GM19452 (cell line): Measurements from ENCODE around the gene CDYL2.
"Not testable (repeated sequence)": the region's sequence is repeated elsewhere in the genome, so short reads cannot be mapped to it uniquely, and the experiment has no call there.

Experiments
- ATAC-seq: cut with Tn5 transposase; IDR thresholded peaks from one replicate; pipeline ENCODE4 v1.9.1; 2021; ENCODE audit not compliant: unreplicated experiment

Gene CDYL2

DNA sequence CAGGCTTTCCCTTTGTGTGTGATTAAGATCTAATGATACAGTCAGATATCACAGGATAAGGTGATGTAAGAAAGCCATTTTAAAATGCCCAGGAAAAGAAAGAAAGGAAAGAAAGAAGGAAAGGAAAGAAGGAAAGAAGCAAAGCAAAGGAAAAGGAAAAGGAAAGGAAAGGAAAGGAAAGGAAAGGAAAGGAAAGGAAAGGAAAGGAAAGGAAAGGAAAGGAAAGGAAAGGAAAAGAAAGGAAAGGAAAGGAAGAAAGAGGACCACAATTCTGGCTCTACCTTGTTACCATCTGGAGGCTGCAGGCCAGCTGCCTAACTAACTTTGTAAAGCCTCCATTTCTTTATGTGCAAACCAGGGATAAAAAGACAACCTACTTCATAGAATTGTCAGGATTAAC is 132.0 kb downstream of the CDYL2 start:
- ATAC-seq: no peak

DNA sequence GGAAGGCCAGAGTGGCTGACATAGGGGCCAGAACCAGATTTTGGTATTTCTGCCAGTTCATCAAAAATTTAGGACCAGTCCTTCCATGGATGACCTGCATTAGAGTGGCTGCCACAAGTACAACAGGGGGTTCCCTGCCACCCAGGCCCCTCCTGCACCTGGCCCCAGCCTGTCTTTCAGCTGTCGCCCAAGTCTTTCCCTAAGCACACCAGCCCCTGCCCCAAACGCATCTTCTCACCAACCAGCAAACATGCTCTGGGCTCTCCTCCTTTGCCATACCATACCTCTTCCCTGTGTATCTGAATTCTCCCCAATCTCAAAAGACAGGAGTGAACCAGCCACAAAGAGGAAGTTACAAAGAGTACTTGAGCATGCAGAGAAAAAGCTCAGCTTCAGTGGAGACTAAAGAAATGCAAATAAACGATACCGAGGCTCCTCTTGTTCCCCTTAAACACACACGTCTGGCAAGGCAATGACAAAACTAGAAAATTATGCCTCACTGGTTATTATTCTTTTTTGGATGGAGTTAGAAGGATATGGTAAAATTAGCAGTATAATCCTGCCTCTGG is 133.0 kb downstream of the CDYL2 start:
- ATAC-seq: no peak

DNA sequence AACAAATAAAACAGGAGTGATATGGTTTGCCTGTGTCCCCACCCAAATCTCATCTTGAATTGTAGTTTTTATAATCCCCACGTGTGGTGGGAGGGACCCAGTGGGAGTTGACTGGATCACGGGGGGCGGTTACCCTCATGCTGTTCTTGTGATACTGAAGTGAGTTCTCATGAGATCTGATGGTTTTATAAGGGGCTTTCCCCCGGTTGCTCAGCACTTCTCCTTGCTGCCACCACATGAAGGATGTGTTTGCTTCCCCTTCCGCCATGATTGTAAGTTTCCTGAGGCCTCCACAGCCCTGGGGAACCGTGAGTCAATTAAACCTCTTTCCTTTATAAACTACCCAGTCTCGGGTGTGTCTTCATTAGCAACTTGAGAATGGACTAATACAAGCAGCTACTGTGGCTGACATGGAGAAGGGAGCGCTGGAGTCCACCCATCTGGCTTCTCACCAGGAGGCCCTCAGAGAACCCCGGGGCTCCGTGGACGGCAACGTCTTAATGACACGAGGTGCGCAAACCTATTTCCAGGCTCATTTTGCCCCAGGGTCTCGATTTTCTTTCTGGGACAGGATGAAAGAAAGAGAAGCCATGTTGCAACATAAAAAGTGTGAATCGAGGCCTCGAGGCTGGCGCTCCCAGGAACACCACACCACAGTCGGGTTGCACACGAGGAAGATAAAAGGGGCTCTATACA is 134.1 kb downstream of the CDYL2 start:
- no peak for ATAC-seq

DNA sequence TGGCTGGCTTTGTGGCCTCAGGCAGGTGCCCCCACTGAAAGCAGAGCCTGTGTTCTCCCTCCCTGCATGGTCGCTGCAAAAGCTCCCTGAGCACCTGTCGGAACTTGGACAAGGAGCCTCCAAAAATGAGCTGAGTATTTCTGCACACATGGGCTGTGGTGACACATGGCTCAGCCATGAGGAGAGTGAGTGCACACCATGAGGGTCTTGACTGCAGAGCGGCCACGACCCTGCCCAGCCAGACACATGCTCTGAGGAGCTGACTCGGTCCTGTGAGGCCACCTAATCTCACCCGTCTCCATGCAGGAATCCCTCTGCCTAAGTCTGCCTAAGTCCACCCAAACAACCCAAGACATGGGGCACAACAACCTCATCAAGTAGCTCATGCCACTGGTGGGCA is 134.7 kb downstream of the CDYL2 start:
- ATAC-seq: no peak

DNA sequence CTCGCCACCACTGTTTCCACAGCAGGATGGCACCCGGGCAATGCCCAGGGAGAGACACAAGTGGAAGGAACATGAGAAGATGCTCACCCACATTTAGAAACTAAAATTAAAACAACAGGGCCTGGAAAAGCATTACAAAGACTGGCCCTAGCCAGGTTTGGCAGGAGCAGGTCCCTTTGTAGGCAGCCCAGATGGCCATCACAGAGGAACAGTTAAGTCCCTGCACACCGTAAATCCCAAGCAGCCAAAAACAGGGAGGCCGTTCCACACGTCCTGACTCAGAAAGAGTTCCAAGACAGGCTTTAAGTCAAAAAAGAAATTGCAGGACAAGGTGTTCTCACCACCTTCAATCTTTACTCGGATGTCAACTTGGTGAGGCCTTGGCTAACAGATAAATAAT is 136.5 kb downstream of the CDYL2 start:
- ATAC-seq: no peak

DNA sequence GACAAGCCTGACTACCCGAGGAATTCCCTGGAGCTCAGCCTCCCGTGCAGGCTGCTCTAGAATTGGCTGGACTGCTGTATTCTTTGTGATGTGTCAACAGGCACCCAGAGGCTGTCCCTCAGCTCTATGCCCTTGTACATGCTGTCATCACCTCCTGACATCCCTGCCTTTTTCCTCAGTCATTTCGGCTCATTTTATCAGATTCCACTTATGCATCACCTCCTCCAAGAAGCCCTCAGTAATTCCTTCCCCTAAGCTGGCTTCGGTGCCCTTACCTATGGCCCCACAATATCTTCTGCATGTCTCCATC is 137.2 kb downstream of the CDYL2 start:
- no peak for ATAC-seq

DNA sequence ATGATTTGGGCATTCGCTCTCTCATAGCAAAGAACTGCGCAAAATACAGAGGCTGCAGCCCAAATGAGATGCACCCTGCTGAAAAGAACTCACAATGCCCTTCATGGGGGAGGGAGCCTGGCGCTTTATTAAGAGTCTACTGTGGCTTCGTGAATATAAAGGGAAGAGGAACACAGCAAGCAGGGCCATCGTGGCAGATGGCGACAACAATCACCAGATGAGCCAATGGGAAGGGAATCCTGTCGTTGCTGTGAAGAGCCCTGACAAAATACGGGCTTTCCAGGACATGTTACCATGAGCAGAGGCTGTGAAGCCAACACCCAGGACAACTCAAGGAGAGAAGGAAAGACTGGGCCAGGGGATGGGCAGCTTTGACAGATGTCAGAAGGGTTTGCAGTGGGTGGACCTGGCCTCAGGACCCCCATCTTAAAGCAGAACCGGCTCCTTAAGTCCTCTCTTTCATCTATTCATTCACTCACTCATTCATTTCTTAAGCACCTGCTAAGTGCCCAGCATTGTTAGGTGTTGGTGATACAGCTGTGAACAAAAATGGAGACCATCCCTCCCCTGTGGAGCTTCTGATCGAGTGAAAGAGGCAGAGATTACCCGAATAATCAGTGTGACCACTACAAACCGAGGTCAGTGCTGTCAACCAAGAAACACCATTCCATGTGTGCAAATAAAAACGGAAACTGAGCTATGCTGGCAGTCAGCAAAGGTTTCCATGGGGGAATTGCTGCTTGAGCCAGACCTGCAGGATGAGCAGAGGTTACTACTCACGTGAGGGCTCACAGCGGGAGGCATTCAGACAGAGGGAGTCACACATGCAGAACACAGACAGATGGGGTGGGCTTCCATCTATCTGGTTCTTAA is 137.8 kb downstream of the CDYL2 start:
- ATAC-seq: no peak

DNA sequence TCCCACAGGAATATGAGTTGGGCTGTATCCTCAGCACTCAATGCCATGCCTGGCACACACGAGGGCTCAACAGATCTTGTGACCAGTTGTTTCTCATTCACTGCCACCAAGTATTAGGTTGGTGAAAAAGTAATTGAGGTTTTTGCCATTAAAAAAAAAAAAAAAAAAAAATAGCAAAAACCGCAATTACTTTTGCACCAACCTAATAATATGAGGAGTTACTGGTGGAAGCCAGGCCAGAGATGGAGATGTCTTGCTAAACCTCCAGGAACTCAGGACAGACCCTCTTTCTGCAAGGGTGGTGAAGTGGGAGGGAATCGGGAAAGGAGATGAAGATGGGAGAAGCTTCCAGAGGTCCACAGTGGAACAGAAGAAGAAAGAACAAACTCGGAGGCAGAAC is 139.0 kb downstream of the CDYL2 start:
- no peak for ATAC-seq

DNA sequence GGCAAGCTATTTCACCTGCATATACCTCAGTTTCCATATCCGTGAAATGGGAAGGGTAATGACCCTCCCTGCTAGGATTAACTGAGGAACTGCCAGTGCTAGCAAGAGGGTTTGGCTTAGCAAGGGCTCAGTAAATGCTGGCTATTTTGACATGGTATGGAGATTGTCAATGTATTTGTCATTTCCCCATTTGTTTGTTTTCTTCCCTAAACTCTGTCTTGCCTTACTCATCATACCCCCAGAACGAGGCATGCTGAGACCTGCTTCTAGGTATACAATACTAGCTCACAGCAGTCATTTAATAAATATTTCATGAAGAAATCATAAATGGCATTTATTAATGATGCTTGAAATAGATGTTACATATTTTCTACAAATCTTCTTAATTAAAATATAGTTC is 139.6 kb downstream of the CDYL2 start:
- ATAC-seq: no peak

DNA sequence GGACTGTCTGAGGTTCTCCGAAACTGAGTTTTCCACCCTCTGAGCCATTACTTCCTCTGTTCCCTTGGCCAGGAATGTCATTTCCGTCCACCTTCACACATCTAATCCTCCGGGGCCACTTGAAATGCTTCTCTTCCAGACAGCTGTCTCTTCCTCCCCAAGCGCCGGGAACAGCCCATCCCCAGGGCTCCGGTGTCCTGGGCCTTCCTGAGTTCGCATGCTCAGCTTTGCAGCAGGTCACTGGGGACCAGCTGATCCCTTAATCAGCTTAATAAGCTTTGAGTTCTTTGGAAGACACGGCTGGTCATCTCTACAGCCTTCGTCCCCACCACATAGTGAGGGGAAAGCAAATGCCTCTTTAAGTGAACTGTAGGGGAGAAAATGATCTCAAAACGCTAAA is 140.2 kb downstream of the CDYL2 start:
- no peak for ATAC-seq

DNA sequence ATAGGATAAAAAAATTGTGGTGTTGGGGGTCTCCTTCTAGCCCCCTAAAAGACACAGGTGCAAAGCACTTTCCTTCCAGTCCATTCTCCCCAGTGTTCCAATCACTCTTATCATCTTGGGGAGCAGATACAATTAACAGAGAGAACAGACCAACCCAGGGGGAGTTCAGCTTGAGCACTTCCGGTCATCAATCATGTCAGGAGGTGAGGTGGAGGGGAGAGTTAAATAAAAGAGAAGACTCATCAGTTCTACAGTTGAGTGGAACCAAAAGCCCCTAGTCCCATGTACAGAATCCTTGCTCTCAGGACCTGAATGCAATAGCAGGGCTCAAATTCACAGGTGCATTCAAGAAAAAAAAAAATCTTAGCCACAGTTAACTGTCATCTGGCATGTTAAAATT is 141.3 kb downstream of the CDYL2 start:
- no peak for ATAC-seq

DNA sequence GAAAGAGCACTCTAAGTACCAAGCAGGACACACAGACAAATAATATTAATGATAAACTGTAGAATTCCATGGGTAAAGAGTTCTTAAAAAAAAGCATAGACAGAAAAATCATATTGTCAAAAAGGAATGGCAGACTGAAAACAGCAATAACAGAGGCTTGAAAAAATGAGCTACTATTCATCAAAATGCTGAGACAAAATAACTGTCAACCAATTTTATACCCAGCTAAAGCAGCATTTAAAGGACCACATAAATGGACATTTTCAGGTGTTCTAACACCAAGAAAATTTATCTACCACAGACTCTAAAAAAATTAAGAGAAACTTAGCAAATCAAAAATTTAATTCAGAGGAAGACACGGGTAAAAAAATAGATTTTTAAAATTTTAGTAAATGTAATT is 144.5 kb downstream of the CDYL2 start:
- no peak for ATAC-seq

DNA sequence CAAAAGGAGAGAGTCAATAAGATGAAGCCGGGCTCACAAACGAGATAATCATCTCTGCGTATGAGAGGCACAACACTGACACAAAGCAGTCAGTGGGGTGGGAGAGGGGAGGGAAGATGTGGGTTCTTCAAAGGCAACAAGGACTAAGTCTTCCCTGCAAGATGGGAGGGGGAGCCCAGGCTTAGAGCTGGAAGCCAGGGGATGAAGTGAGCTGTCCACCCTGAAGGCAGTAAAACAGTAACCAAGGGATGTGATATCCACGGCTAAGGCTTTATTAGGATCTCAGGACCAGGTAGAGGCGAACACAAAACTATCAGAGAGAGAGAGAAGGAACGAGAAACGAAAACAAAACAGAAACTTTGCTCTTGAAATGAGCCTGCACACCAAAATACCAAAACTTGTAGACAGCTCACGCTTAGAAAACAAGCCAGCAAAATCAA is 147.7 kb downstream of the CDYL2 start:
- ATAC-seq: peak; percentile 91

DNA sequence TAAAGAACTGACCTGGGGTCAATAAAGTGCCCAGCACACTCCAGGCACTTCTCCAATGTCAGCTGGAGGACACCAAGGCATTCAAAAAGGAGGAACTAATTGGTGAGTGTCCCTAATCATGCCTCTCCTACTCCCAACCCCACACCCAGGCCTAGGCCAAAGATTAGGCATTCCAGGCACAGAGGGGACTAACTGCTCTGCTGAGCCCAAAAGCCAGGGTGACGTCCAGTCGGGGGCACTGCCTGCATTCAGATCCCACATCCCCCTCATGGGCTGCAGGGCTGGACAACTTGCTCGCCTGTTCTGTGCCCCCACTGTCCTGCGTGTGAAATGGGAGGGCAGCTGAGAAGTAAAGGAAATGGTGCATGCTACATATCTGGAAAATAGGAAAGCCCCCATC is 148.2 kb downstream of the CDYL2 start:
- ATAC-seq: no peak

DNA sequence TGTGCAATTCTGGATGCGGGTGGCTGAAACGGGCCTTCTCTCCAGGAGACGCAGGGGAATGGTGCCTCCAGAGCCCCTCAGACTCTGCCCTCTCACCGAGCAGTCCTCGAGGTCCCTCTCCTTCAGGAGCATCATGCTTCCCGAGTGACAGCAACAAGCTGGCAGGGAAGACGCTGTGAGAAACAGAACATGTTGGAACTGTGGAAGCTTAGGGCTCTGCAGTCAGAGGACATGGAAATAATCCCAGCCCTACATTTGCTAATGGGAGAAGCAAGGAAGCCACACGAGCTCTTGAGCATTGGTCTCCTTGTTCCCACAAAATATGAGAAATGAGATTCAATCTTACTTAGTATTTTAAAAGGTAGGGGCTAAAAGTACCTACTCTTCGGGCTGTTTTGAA is 148.6 kb downstream of the CDYL2 start:
- ATAC-seq: no peak

DNA sequence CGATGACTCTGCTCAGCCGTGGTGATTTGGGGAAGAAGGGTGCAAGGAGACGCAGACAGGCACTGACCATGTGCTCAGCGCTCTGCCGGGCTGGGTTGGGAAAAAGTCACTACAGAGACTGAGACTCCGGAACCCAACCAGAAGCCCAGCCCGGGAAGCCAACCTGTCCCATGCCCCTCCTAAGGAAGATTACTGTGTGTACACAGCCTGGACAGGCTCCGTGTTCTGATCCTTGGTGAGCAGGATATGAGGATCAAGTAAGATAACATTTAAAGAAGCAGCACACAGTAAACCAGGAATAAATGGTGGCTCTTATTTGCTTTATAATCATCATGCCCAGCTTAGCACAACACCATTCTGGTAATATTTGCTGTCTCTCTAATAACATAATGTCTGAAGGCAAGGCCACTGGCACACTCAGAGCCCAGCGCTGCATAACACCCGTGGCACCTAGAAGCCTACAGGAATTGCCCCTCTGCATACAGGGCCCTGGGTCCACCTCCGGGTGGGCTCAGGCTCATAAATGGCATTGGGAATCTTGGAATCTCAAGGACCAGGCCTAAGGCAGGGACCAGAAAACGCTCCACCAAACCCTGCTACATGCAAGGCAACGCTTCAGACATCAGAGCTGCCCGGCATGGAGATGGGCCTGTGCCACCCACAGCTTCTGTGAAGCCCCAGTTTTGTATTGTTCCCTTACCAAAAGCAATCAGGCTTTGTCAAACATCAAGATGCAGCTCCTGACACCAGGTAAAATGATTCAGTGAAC is 150.1 kb downstream of the CDYL2 start:
- no peak for ATAC-seq

DNA sequence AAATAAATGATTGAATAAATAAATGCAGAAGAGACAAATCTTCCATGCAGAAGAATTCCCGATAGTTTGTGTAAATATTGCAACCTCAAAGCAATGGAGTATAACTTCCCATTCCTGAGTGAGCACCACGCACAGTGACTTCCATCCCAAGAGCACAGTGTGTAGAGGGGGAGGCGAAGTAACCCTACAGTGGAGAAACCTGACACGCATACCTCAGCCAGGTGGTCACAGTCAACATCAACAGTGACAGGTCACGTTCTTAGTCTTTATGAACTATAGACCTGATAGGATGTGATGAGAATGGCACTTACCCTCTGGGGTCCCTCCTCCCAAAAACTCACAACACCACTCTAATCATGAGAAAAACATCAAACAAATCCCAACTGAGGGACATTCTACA is 152.0 kb downstream of the CDYL2 start:
- no peak for ATAC-seq

DNA sequence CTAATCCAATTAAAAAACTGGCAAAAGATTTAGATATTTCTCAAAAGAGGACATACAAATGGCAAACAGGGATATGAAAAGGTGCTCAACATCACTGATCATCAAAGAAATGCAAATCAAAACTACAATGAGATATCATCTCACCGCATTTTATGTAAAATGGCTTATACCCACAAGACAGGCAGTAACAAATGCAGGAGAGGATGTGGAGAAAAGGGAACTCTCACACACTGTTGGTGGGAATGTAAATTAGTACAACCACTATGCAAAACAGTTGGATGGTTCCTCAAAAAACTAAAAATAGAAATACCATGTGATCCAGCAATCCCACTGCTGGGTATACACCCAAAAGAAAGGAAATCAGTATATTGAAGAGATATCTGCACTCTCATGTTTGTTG is 154.1 kb downstream of the CDYL2 start:
- not testable (repeated sequence) for ATAC-seq

DNA sequence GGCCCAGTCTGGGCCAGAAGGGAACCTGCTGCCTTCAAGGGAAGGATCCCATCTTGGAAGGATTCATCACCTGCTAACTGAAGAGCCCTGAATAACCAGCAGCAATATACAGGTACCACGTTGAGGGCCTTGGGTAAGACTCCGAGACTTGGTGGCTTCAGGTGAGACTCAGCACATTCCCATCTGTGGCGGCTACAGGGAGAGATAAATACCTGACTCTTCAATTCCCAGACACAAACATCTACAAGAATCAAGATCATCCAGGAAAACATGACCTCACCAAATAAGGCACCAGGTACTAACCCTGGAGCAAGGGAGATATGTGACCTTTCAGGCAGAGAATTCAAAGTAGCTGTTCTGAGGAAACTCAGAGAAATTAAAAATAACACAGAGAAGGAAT is 164.1 kb downstream of the CDYL2 start:
- ATAC-seq: no peak

DNA sequence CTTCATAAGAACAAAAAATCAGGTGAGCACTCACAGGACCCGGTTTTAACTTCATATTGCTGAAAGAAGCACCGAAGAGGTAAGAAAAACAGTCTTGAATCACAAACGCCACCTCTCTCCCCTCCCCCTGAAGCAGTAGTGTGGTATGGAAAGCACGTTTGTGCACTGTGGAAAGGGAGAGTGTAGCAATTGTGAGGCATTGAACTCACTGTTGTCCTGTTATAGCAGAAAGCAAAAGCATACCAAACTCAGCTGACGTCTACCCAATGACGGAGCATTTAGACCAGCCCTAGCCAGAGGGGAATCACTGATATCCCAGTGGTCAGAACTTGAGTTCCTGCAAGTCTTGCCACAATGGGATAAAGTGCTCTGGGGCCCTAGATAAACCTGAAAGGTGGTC is 164.8 kb downstream of the CDYL2 start:
- ATAC-seq: no peak

DNA sequence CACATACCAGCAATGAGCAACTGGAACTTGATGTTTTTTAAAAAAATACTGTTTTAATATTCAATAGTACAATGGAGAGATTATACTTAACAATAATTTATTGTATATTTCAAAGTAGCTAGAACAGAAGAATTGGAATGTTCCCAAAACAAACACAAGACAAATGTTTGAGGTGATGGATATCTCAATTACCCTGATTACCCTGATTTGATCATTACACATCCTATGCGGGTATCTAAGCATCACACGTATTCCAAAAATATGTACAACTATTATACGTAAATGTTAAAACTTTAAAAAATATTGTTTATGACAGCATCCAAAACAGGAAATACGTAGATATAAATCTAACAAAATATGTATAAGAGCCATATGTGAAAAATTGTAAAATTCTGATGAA is 166.8 kb downstream of the CDYL2 start:
- no peak for ATAC-seq

DNA sequence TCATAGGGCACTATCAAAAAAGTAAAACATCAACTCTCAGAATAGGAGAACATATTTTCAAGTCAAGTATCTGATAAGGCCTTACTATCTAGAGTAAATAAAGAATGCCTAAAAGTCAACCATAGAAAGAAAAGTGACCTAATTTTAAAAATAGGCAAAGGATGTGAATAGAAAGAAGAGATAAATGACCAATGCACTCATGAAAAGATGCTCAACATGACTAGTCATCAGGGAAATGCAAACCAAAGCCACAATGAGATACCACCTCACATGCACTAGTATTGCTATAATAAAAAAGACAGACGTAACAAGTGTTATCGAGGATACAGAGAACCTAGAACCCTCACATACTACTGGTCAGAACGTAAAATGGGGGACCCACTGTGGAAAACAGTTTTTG is 172.8 kb downstream of the CDYL2 start:
- ATAC-seq: no peak
